Measurements from ENCODE around the gene SAE1.
A peak's percentile ranks its signal among the peaks of the same experiment; 100 is the strongest.

Gene SAE1

GRCh38 chr19:47168065-47168464 is 37.4 kb downstream of the SAE1 start:
- FAIRE-seq, result no peak

DNA sequence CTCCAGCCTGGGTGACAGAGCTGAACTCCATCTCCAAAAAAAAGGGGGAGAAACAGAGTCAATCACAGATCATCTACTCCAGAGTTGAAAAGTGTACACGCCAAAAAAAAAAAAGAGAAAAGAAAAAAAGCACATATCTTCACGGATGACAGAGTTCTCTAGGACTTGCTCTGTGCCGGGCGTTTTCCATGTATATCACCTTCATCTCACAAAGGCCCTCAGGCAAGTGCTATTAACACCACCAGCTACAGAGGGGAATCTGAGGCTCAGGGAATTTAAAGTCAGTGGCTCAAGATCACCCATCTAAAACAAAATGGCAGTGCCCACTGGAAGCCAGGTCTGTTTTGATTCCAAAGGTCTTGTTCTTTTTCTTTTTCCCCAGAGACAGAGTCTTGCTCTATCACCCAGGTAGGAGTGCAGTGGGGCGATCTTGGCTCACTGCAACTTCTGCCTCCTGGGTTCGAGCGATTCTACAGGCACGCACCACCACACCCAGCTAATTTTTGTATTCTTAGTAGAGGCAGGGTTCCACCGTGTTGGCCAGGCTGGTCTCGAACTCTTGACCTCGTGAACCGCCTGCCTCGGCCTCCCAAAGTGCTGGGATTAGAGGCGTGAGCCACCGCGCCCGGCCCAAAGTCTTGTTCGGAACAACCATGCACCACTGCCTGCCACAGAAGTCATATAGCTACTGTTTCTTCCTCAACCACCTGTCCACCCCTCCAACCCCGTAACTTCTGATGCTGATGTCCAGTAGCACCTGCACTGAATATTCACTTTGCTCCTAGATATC is 42.2 kb downstream of the SAE1 start:
- FAIRE-seq, result no peak

DNA sequence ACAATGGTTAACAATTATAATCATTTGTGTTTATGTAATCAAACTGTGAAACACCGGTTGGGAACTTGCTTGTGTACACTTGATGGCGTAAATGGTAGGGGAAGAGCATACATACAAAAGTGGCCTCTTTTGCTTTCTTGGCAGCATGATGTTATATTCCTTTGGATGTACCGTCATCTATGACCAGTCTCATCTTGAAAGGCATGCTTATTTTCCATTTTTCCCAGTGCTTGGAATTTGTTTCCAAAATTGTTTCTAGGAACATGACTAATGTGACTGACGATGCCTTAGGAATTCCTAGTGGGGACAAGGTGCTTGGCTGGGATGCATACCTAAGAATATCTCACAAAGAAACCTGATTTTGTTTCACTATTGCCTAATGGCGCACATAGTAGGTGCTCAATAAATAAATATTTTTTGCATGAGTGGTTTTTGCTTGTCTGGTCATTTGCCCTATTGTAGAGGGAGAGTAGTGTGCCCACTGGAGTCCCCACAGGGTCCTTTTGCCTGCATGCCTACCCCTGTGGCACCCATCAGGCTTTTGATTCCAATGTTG is 45.5 kb downstream of the SAE1 start:
- FAIRE-seq, result no peak

DNA sequence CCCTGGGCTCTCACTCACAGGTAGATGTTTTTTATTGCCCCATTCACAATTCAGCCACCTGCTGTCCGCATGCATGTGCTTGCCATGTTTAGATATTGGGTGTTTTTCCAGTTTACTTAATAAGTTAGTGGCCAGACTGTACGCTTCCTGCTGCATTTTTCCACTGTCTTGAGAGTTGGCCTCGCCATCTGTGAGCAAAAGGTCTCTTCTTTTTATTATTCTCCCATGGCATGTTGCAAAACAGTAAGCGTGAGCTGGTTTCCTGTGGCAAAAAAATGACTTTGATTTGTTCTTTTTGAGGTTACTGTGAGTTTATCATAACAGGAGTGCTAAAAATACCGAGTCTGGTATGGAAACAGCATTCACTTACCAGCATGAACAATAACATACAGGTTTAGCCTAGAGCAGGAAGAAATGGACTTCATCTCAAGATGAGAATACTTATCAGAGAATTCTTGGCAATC is 46.0 kb downstream of the SAE1 start:
- FAIRE-seq, result no peak

DNA sequence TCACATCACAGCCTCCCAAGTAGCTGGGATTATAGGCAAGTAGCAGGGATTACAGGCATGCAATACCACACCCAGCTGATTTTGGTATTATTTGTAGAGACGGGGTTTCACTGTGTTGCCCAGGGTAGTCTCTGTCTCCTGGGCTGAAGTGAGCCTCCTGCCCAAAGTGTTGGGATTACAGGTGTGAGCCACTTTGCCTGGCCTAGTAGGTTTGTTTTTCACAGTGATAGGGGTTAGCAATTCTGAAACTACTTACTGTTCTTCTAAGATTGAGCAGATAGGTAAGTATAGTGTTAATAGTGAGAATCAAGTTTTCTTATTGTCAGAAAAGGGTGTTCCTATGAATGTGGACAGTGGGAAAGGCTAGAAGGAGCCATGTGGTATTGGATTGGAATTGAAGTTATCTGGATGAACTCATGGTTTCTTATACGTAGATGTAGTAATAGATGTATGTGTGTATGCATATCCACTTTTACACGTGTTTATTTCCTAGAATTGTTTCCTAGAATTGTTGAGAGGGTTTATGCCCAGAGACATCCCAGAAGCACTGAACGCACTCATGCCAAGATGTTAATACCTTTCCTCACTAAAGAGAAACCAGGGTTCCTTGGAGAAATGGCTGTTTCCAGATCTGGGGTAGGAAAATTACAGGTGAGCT is 49.1 kb downstream of the SAE1 start:
- no peak for FAIRE-seq

- no peak for FAIRE-seq
Observed at GRCh38 chr19:47183601-47184000, 53.0 kb downstream of the SAE1 start.

- no peak for FAIRE-seq
Observed at GRCh38 chr19:47186446-47187334, 56.1 kb downstream of the SAE1 start.

GRCh38 chr19:47187335-47187655 is 56.7 kb downstream of the SAE1 start:
- no peak for FAIRE-seq

- no peak for FAIRE-seq
Observed at GRCh38 chr19:47187797-47188196, 57.2 kb downstream of the SAE1 start.

DNA sequence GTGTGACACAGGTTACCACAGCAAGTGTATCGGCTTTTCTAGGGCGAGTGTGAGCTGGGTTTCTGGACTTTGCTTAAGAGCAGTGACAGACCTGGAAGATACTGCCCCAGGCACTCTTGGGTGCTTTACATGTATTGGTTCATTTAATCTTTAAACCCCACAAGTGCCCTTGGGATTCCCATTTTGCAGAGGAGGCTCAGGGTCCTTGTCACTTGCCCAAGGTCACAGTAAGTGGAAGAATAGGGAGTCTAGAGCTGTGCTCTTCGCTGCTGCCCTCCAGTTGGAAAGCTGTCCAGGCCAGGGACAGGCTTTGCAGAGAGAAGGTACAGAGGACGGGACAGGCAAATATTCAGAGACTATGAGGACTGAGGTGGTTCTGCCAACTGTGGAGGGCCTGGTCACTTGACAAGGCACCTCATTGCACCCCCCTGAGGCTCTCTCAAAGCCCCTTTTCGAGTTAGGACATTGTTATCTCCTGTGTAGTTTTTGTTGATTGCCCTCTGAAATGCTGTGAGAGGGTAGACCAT is 57.9 kb downstream of the SAE1 start:
- FAIRE-seq, result no peak

DNA sequence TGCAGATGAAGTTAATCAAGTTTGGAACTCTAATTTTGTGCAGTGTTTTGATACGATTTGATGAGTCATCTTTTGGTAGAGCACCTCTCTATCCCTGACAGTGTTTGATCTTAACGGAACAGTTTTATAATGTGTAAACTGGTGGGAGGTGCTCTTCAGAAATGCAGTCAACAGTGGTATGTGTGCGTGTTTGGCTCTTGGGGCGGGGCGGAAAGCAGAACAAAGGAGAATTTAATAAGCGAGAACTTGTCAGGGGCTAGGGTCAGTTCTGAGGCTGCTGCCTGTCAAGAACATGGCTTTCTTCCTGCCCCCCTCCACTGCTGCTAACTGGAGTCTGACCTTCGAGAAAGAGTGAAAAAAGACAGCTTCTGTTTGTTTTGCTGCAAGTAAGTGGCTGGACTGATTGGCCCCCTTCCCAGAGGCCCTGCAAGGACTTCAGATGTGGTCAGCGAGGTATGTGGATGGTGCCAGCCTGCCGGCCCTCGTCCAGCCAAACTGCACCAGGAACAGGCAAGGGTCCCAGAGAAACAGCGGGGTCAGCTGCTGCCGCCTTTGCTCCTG is 59.6 kb downstream of the SAE1 start:
- peak; percentile 41 for FAIRE-seq

- no peak for FAIRE-seq
Observed at GRCh38 chr19:47195434-47195833, 64.8 kb downstream of the SAE1 start.

- FAIRE-seq, result no peak
Observed at GRCh38 chr19:47197141-47197540, 66.5 kb downstream of the SAE1 start.

GRCh38 chr19:47200530-47200929 is 69.9 kb downstream of the SAE1 start:
- FAIRE-seq, result no peak

GRCh38 chr19:47203254-47203653 is 72.6 kb downstream of the SAE1 start:
- no peak for FAIRE-seq

DNA sequence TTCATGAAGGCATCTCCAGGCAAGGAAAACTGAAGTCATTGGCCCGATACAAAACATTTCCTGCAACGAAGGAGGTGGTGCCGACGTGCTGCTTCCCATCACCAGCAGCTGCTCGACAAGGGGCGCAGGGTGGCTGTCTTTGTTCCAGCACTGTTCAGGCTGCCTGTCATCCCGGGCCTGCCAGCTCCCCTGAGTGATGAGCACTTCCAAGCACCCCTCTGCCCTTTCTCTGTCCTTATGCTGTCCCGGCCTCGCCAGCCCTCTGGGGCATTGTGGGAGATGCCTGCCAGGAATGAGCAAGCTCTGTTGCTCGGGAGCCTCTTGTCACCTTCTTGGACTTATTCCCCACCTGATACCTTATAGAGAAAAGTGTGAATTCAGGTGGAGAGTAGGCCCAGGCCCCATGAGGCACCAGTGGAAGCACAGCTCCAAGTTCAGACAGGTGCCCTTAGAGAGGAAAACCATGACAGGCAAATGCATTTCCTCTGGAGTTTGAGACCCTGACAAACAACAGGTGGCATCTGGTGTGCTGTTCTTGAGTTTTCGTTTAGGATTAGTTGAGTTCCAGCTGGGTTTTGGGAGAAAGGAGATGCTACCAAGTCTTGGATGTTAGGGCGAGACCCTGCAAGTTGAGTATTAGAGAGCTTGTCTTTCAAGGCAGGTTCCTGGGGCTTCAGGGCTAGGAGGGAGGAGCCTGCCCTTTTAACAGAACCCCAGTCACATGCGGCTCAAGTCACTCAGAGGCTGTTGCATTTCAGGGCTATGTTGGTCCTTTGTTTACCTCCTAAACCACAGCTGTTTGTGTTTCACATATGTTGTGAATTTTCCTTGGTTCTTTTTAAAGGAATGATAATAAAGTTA is 78.9 kb downstream of the SAE1 start:
- peak; percentile 67 for FAIRE-seq

- FAIRE-seq, result no peak
Observed at GRCh38 chr19:47210180-47210490, 79.5 kb downstream of the SAE1 start.

DNA sequence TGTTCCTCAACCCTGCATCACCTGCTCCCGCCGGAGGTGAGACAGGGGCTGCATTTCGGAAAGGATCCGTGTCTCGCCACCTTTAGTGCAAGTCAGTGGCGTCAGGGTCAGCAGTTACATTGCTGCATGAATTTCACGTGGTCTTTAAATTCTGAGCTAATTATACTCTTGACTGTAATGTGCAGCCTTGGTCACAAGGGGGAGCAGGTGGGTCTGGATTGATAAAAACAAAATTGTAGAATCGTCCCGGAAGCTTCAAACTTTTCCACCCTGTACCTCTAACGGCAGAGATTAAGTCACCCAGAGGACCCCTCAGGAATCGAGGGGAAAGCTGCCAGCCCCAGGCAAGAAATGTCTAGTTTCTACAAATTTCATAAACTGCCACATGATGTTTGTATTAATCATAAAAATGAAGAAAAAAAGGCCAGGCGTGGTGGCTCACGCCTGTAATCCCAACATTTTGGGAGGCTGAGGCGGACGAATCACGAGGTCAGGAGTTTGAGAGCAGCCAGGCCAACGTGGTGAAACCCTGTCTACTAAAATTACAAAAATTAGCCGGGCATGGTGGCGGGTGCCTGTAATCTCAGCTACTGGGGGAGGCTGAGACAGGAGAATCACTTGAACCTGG is 80.2 kb downstream of the SAE1 start:
- FAIRE-seq, result peak; percentile 81

DNA sequence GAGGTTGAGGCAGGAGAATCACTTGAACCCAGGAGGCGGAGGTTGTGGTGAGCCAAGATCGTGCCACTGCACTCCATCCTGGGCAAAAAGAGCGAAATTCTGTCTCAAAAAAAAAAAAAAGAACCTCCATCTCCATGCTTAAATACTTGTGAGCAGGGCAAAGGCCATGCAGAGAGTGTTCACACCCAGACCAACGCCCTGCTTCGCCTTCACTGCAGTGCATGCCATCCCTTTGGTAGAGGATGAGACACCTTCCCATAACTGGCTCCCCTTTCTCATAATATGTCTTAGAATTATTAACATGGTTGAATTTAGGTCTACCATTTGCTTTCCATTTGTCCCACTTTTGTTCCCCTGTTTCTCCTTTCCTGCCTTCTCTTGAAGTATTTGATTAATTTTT is 84.9 kb downstream of the SAE1 start:
- FAIRE-seq, result no peak

- FAIRE-seq, result no peak
Observed at GRCh38 chr19:47221080-47221841, 90.6 kb downstream of the SAE1 start.

All from endometrium (tissue), 2 donors.